Endothelial cell of umbilical vein (primary cell): ENCODE results near the gene UBB. TPM values are rescaled to one million over a fixed set of nuclear protein-coding genes. Genes with fewer than 3 reads are reported as not detected.
A peak's percentile ranks its signal among the peaks of the same experiment; 100 is the strongest.

ENCODE experiments used
- BruUV-seq: library from RNA; stranded (reverse); fragments of 400-500 nt; replicated peaks from 2 replicates; lab custom pipeline; 2021; lab: Mats Ljungman, UMichigan
- CTCF ChIA-PET: fragments of 300-600, 350-600 bp; sonication (Branson Sonifier 250); formaldehyde crosslinking; loops from one replicate; lab custom pipeline; 2021; ENCODE audit warnings: antibody characterized with exemption, inconsistent platforms; lab: Charles Lee
- POLR2A ChIA-PET: fragments of 300-600, 350-600 bp; sonication (Branson Sonifier 250); formaldehyde crosslinking; loops from one replicate; lab custom pipeline; 2021; ENCODE audit warnings: antibody characterized with exemption, inconsistent platforms; lab: Charles Lee
- DNase-seq: peaks from one replicate; pipeline ENCODE4 v3.0.0-alpha.2; 2011; ENCODE audit warnings: low read depth, low spot score
- FAIRE-seq: peaks from 2 replicates; lab custom pipeline; 2011; peaks lifted over from hg19 to GRCh38; lab: Jason Lieb, UNC
- H2AFZ ChIP-seq: 2 replicates; pipeline ENCODE4 v1.6.0; 2012; ENCODE audit warnings: low read depth, low read length, control low read depth, inconsistent platforms
- H3K27ac ChIP-seq: 2 replicates; pipeline ENCODE4 v1.5.1; 2011; ENCODE audit warnings: low read depth, mild to moderate bottlenecking, control low read depth, low read length, moderate library complexity; ENCODE audit not compliant: insufficient read depth
- H3K27me3 ChIP-seq, 2 experiments: 2 replicates each; pipeline versions ENCODE4 v1.6.0 to v1.6.1; 2011; ENCODE audit warnings: low read length in 2 of 2, mixed read lengths in 1 of 2; ENCODE audit not compliant: control insufficient read depth in 2 of 2, insufficient read depth in 2 of 2
- H3K36me3 ChIP-seq, 2 experiments: 2 replicates in 1 of 2; 3 replicates in 1 of 2; pipeline ENCODE4 v1.5.1; 2011; ENCODE audit warnings: low read length in 2 of 2, mild to moderate bottlenecking in 1 of 2, moderate library complexity in 1 of 2; ENCODE audit not compliant: control insufficient read depth in 2 of 2, insufficient read depth in 2 of 2; ENCODE audit errors: extremely low read depth in 1 of 2
- H3K4me1 ChIP-seq: 3 replicates; pipeline ENCODE4 v1.5.1; 2011; ENCODE audit warnings: mild to moderate bottlenecking, low read length; ENCODE audit not compliant: control insufficient read depth, insufficient read depth; ENCODE audit errors: extremely low read depth
- H3K4me2 ChIP-seq: 2 replicates; pipeline ENCODE4 v1.6.1; 2011; ENCODE audit warnings: low read length, control low read depth, mixed read lengths; ENCODE audit not compliant: insufficient read depth
- H3K4me3 ChIP-seq, 3 experiments: fragments of 200-600 bp in 1 of 3; sonication (generic), shearing (Covaris generic) in 1 of 3; replicated peaks in 1 of 3; 2 replicates each; pipeline ENCODE4 v1.5.1; 2011 to 2016; ENCODE audit warnings: control low read depth in 3 of 3, low read length in 3 of 3, mild to moderate bottlenecking in 2 of 3, inconsistent platforms in 1 of 3, low read depth in 1 of 3, moderate library complexity in 1 of 3; ENCODE audit not compliant: insufficient read depth in 1 of 3
- H3K79me2 ChIP-seq: 2 replicates; pipeline ENCODE4 v1.6.0; 2012; ENCODE audit warnings: low read length, inconsistent platforms; ENCODE audit not compliant: control insufficient read depth, insufficient read depth
- H3K9ac ChIP-seq: replicated peaks from 2 replicates; pipeline ENCODE3; 2011; ENCODE audit warnings: low read length, control low read depth; ENCODE audit not compliant: insufficient read depth; ENCODE audit errors: extremely low read depth
- H3K9me1 ChIP-seq: replicated peaks from 3 replicates; pipeline ENCODE4 v1.6.0; 2011; ENCODE audit warnings: mild to moderate bottlenecking, low read length; ENCODE audit not compliant: control insufficient read depth, insufficient read depth; ENCODE audit errors: extremely low read depth
- H3K9me3 ChIP-seq: replicated peaks from 2 replicates; pipeline ENCODE4 v1.5.1; 2012; ENCODE audit warnings: low read length, inconsistent platforms; ENCODE audit not compliant: control insufficient read depth, insufficient read depth
- H4K20me1 ChIP-seq: replicated peaks from 2 replicates; pipeline ENCODE3; 2011; ENCODE audit warnings: mild to moderate bottlenecking, low read length; ENCODE audit not compliant: control insufficient read depth, insufficient read depth; ENCODE audit errors: extremely low read depth
- CTCF ChIP-seq, 2 donors: IDR thresholded peaks; 1 replicate in 1 of 2; 2 replicates in 1 of 2; pipeline ENCODE4 v1.5.1; 2011; ENCODE audit warnings: low read length in 2 of 2, mild to moderate bottlenecking in 2 of 2, moderate library complexity in 2 of 2, control low read depth in 1 of 2, inconsistent platforms in 1 of 2, low read depth in 1 of 2; ENCODE audit not compliant: insufficient read depth in 1 of 2; ENCODE audit errors: extremely low read depth in 1 of 2
- EZH2 ChIP-seq: IDR thresholded peaks from 2 replicates; pipeline ENCODE4 v1.6.1; 2012; ENCODE audit warnings: borderline replicate concordance, low read depth, mild to moderate bottlenecking, moderate library complexity, low read length, inconsistent platforms; ENCODE audit not compliant: severe bottlenecking
- JUN ChIP-seq: IDR thresholded peaks from 2 replicates; pipeline ENCODE4 v1.6.1; 2011; ENCODE audit warnings: borderline replicate concordance, low read depth; ENCODE audit not compliant: insufficient read length, insufficient read depth
- MAX ChIP-seq: IDR thresholded peaks from 2 replicates; pipeline ENCODE4 v1.6.1; 2011; ENCODE audit not compliant: insufficient read depth, insufficient read length
- MYC ChIP-seq: IDR thresholded peaks from one replicate; pipeline ENCODE4 v1.6.1; 2011; ENCODE audit warnings: mild to moderate bottlenecking, low read depth, low read length
- POLR2A ChIP-seq: IDR thresholded peaks from 2 replicates; pipeline ENCODE4 v1.6.1; 2012; ENCODE audit warnings: low read depth, mild to moderate bottlenecking, control low read depth, low read length
- POLR2AphosphoS5 ChIP-seq: IDR thresholded peaks from 2 replicates; pipeline ENCODE4 v1.6.1; 2012; ENCODE audit warnings: low read depth, mild to moderate bottlenecking, control low read depth, low read length, moderate library complexity; ENCODE audit not compliant: insufficient read depth
- dilution Hi-C: fragments of 300-500 bp; cut with MboI; formaldehyde crosslinking; loops from one replicate; pipeline ENCODE4 v1.15.0; 2019; ENCODE audit warnings: low sequenced_read_pairs; ENCODE audit not compliant: extremely low pct_ligation_motif_present
- intact Hi-C: fragments of 100-400 bp; cut with micrococcal nuclease; formaldehyde crosslinking; loops from one replicate; pipeline ENCODE4 v1.10.0; 2022
- polyA plus RNA-seq, 4 experiments: library from polyadenylated mRNA; depleted of rRNA in 3 of 4; stranded (reverse) in 3 of 4; unstranded in 1 of 4; fragments of >200 nt; gene quantifications; 2 replicates each; pipeline versions ENCODE4 v1.2.1 to v1.2.3, GENCODE V29; 2011 to 2012; ENCODE audit warnings: missing spikeins in 1 of 4
- total RNA-seq: library from RNA; stranded (reverse); gene quantifications from 2 replicates; pipeline ENCODE4 v1.2.3, GENCODE V29; 2021

The UBB gene
- total and polyA plus RNA-seq, 2 donors (not counting 3 experiments of a cell fraction or from before 2014, with no cell fraction given): 1,294 to 1,683 TPM

GRCh38 chr17:16381496-16381820 is 567 bp downstream of the UBB start:
- Histone ChIP-seq H3K9me3 (no peaks in the 10 kb centered on the region), H3K4me3 (peak overlapping the region; percentile 65 to 90 (median 88)), H3K9me1 (no peaks in the 10 kb centered on the region), H3K4me2 (peak overlapping the region; percentile 91), H3K79me2 (peaks cover 24% of the 10 kb centered on the region), H3K4me1 (peaks cover 4% of the 10 kb centered on the region), H2AFZ (no peak overlapping the region), H4K20me1 (no peaks in the 10 kb centered on the region), H3K36me3 (peaks cover 0 to 12% of the 10 kb centered on the region in 2 experiments), H3K27ac (peak overlapping the region; percentile 97), H3K27me3 (no peaks in the 10 kb centered on the region), H3K9ac (peak overlapping the region; percentile 97)
- ChIA-PET POLR2A (interaction anchor here (0.9 to 2.4 kb wide), 13 partner anchors 16 to 873 kb away, joined by 3 to 52 read pairs (median 9); partner anchors contain the start of gene CENPV), CTCF (interaction anchor here (1.3 to 2.2 kb wide), 3 partner anchors 18 to 47 kb away, joined by 3 to 15 read pairs (median 7); partner anchors contain the start of gene CENPV)
- BruUV-seq: no TSS peak
- dilution Hi-C loops: no loop called here
- FAIRE-seq (no peak), DNase-seq (no peak)
- no peak for TF ChIP-seq POLR2A
- TF ChIP-seq CTCF (IDR thresholded peaks at IDR 0.05; ENCODE audit: extremely low read depth in 1 of 2, insufficient read depth in 1 of 2, low read depth in 1 of 2, low read length in 2 of 2): no peak
- no peak for TF ChIP-seq MAX
- no peak for TF ChIP-seq EZH2
- TF ChIP-seq MYC: no peak
- intact Hi-C loops: loop anchor here (1.0 kb wide), 1 partner anchor 58 kb away; no protein-coding TSS in a partner anchor

- dilution Hi-C loops (no loop called here), intact Hi-C loops (no loop called here)
- FAIRE-seq (no peak), DNase-seq (no peak)
- no peaks in the 10 kb centered on the region for H3K27me3 ChIP-seq
- no peaks in the 10 kb centered on the region for H3K9me1 ChIP-seq
- H3K4me1 ChIP-seq: peaks cover 4% of the 10 kb centered on the region
- H3K79me2 ChIP-seq: peaks cover 24% of the 10 kb centered on the region
- H3K9ac ChIP-seq: no peak overlapping the region
- no peaks in the 10 kb centered on the region for H4K20me1 ChIP-seq
- ChIA-PET CTCF (interaction anchor here (1.3 to 1.7 kb wide), 2 partner anchors 19 to 55 kb away, joined by 4 to 7 read pairs; no protein-coding TSS in a partner anchor), POLR2A (interaction anchor here (1.0 kb wide), 1 partner anchor 56 kb away, joined by 4 read pairs; no protein-coding TSS in a partner anchor)
- no peak overlapping the region for H2AFZ ChIP-seq
- peaks cover 0 to 12% of the 10 kb centered on the region in 2 experiments for H3K36me3 ChIP-seq
- H3K4me3 ChIP-seq: no peak overlapping the region
- BruUV-seq: no TSS peak
- no peak overlapping the region for H3K27ac ChIP-seq
- H3K4me2 ChIP-seq: no peak overlapping the region
- TF ChIP-seq POLR2A: peak; percentile 20
- no peak for TF ChIP-seq CTCF (IDR thresholded peaks at IDR 0.05; ENCODE audit: extremely low read depth in 1 of 2, insufficient read depth in 1 of 2, low read depth in 1 of 2, low read length in 2 of 2)
- TF ChIP-seq EZH2: no peak
- TF ChIP-seq POLR2AphosphoS5: no peak
- no peak for TF ChIP-seq JUN
- no peaks in the 10 kb centered on the region for H3K9me3 ChIP-seq
These were observed 2.3 kb downstream of the UBB start for GRCh38 chr17:16383216-16383615.
